ENCODE results near the gene FREY1.

Gene FREY1

GRCh38 chr11:45880772-45881570 is 26.1 kb downstream of the FREY1 start:
- Histone ChIP-seq H3K4me1 (ENCODE audit: control insufficient read depth, low read length) (peaks cover 7% of the 10 kb centered on the region), H3K36me3 (ENCODE audit: control insufficient read depth, low read length) (peaks cover 4% of the 10 kb centered on the region; the same call in 1 of the 2 replicates)
- TF ChIP-seq CTCF (IDR thresholded peaks at IDR 0.05; ENCODE audit: low read depth, low read length, poor library complexity, severe bottlenecking): no peak
- no peak for TF ChIP-seq EZH2phosphoT487 (IDR thresholded peaks at IDR 0.05; ENCODE audit: borderline replicate concordance, low read length)

GRCh38 chr11:45879803-45880686 is 27.0 kb downstream of the FREY1 start:
- Histone ChIP-seq H3K9me2 (replicated peaks; ENCODE audit: control insufficient read depth, low read length) (no peaks in the 10 kb centered on the region), H3K36me3 (ENCODE audit: control insufficient read depth, low read length) (peaks cover 4% of the 10 kb centered on the region; the same call in 1 of the 2 replicates), H3K9me3 (ENCODE audit: control insufficient read depth, insufficient read depth, low read length) (no peaks in the 10 kb centered on the region), H3K27ac (ENCODE audit: low read depth, low read length) (no peak overlapping the region), H3K4me1 (ENCODE audit: control insufficient read depth, low read length) (peaks cover 2% of the 10 kb centered on the region), H3K4me3 (ENCODE audit: low read length) (no peak overlapping the region), H4K20me1 (ENCODE audit: control insufficient read depth, insufficient read depth, low read depth, low read length) (no peaks in the 10 kb centered on the region), H3K4me2 (ENCODE audit: low read length) (no peak overlapping the region), H3K27me3 (ENCODE audit: control insufficient read depth, low read length) (0 out of 2 replicates have a peak, but pooled peaks cover 1% of the 10 kb centered on the region), H3K79me2 (ENCODE audit: control insufficient read depth, low read length) (no peaks in the 10 kb centered on the region), H3F3A (ENCODE audit: control insufficient read depth, insufficient read depth) (no peaks in the 10 kb centered on the region)
- no peak for TF ChIP-seq CTCF (IDR thresholded peaks at IDR 0.05; ENCODE audit: low read depth, low read length, poor library complexity, severe bottlenecking)

More at GRCh38 chr11:45880772-45881570, 26.1 kb downstream of the FREY1 start:
- H3K4me3 ChIP-seq (ENCODE audit: low read length): no peak overlapping the region
- no peaks in the 10 kb centered on the region for H3K9me3 ChIP-seq (ENCODE audit: control insufficient read depth, insufficient read depth, low read length)
- no peaks in the 10 kb centered on the region for H3K79me2 ChIP-seq (ENCODE audit: control insufficient read depth, low read length)
- no peak overlapping the region for H3K4me2 ChIP-seq (ENCODE audit: low read length)
- H4K20me1 ChIP-seq (ENCODE audit: control insufficient read depth, insufficient read depth, low read depth, low read length): 0 out of 2 replicates have a peak, but pooled peaks cover under 1% of the 10 kb centered on the region
- no peaks in the 10 kb centered on the region for H3F3A ChIP-seq (ENCODE audit: control insufficient read depth, insufficient read depth)
- H3K27me3 ChIP-seq (ENCODE audit: control insufficient read depth, low read length): 0 out of 2 replicates have a peak, but pooled peaks cover 3% of the 10 kb centered on the region
- H3K27ac ChIP-seq (ENCODE audit: low read depth, low read length): no peak overlapping the region
- no peaks in the 10 kb centered on the region for H3K9me2 ChIP-seq (replicated peaks; ENCODE audit: control insufficient read depth, low read length)

GRCh38 chr11:45877845-45878244 is 29.2 kb downstream of the FREY1 start:
- Histone ChIP-seq H3K9me2 (replicated peaks; ENCODE audit: control insufficient read depth, low read length) (no peaks in the 10 kb centered on the region), H3K79me2 (ENCODE audit: control insufficient read depth, low read length) (no peaks in the 10 kb centered on the region), H3K4me3 (ENCODE audit: low read length) (no peak overlapping the region), H3K36me3 (ENCODE audit: control insufficient read depth, low read length) (peaks cover 12% of the 10 kb centered on the region), H3K27ac (ENCODE audit: low read depth, low read length) (no peak overlapping the region), H3K4me2 (ENCODE audit: low read length) (no peak overlapping the region), H3K9me3 (ENCODE audit: control insufficient read depth, insufficient read depth, low read length) (no peaks in the 10 kb centered on the region), H3K27me3 (ENCODE audit: control insufficient read depth, low read length) (no peaks in the 10 kb centered on the region), H3K4me1 (ENCODE audit: control insufficient read depth, low read length) (no peaks in the 10 kb centered on the region), H3F3A (ENCODE audit: control insufficient read depth, insufficient read depth) (no peaks in the 10 kb centered on the region), H4K20me1 (ENCODE audit: control insufficient read depth, insufficient read depth, low read depth, low read length) (no peaks in the 10 kb centered on the region)
- TF ChIP-seq EZH2phosphoT487 (IDR thresholded peaks at IDR 0.05; ENCODE audit: borderline replicate concordance, low read length) (no peak), CTCF (IDR thresholded peaks at IDR 0.05; ENCODE audit: low read depth, low read length, poor library complexity, severe bottlenecking) (no peak)

Measured in DOHH2 (cell line).